ENCODE data around the gene LPP.
"Not testable (repeated sequence)": the region's sequence is repeated elsewhere in the genome, so short reads cannot be mapped to it uniquely, and the experiment has no call there.

Gene LPP

DNA sequence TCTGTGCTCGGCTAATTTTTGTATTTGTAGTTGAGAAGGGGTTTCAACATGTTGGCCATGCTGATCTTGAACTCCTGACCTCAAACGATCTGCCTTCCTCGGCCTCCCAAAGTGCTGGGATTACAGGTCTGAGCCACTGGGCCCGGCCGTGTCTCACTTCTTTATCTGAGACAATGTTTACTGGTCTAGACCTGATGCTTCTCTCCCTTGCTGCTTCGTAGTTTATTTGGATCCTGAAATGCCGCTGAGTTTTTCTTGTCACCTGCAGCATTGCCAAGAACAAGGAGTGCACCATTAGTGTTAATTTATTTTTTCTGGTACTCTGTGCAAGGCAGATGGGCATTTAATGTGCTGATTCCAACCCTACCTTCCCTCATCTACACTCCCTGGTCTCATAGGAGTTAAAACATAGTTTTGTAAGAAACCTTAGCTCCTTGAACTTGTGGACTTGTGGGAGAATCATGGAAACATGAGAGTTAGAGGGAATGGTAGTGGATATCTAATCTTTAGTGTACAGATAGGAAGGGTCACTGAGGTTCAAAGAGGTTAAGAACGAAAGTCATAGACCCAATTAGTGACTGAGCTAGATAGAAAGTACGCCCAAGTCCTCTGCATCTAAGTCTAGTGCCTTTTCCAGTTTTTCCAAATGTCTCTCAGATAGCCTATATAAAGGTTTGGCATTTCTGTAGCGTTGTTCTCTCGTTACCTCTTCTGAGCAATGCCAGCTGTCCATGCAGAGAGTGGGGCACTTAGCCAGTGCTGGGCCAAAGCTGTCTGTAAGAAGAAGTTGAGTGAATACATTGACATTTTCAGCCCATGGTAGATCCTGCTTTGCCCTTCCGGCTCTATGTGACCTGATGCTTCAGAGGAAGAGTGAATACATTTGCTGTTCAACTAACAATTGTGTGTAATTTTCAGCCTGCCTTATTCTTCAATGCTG lies 244.1 kb downstream of the LPP start:
- DNase-seq (ENCODE audit: low read depth in 2 of 2): no peak

DNA sequence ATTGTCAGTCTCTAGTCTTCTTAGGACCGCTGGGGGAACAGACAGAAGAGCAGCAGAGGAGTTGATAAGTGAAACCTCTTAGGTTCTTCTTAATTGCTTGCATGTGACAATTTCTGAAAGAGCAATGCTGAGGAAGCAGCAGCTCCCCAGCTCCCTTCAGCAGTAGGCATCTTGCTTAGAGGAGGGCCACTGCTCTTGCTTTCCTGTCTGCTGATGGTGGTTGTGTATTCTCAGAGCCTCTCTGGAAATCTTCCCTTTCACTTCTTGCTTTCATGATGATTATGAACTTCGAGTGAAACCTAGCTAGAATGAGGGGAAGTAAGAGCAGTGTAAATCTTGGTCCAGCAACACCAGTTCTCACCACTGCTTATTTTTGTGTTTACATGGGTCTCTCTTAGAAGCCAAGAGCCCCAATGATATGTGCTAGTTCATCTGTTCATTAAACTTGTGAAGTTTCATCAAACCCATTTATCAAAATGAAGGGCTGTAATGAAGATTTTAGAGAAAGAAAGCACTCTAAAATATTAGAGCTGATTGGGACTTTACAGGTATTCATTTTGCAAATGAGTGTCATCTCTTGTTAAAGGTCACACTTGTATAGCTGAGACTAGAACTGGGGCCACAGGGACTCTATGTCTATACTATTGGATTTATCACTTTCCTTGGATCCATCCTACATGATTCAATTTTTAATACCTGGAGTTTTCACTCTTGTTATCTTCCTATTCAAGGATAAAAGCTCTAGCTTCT lies 246.7 kb downstream of the LPP start:
- no peak for DNase-seq (ENCODE audit: low read depth in 2 of 2)

DNA sequence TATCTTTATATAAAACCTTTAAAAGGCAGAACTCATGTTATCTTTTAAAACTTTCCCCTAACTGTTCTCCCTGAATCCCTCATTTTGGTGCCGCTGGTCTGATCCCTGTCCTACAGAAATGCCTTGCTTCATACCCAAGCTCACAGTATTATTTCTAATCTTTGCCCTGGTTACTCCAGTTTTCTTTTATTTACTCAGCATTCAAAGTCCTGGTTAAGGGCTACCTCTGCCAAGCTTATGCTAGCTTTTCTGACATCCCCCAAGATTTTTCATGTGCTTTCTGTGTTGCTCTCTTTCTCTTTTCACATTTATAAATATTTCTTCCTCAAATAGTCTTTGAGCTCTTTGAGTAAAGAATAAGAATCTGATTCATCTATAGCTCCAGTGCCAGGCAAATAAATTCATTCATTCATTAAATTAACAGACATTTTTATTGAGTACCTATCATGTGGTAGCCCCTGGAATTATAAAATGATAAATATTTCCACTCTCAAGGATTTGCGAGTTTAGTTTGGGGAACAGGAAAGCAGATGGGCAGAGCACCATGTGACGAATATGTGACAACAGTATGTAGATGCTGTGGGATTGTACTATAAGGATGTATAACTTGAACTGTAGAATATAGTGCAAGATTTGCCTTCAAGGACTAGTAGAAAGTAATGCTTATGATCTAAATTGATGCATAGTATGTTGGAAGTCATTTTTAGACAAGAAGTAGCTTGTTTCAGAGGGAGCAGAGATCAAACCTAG lies 247.5 kb downstream of the LPP start:
- DNase-seq (ENCODE audit: low read depth in 2 of 2): no peak

- no peak for DNase-seq (ENCODE audit: low read depth in 2 of 2)
These were observed 248.3 kb downstream of the LPP start for GRCh38 chr3:188402229-188402628.

DNA sequence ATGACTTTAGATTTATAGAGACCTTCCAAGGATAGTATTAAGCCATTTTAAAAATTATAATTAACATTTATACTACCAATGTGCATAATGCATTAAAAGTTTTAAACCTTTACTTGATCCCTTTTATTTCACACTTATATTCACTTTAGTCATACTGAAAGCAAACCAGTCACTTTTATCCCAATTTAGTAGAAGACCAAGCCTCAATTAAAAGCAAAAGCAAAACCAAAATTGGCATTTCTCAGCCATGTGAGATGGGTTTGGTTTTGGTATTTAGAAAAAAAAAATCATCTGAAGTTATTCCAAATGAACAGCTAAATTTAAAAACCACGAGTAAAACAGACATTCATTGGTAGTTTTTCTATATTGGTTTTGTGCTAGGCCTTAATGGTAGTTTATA lies 249.4 kb downstream of the LPP start:
- no peak for DNase-seq (ENCODE audit: low read depth in 2 of 2)

DNA sequence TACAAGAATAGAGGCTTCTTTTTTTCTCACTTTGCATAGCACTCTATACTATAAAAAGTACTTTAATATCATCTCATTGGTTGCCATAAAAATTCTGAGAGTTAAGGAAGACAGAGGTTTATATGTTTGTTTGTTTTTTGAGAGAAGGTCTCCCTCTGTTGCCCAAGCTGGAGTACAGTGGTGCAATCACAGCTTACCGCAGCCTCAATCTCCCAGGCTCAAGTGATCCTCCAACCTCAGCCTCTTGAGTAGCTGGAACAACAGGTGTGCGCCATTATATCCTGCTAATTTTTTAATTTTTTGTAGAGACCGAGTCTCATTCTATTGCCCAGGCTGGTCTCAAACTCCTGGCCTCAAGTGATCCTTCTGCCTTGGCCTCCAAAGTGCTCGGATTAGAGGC lies 250.2 kb downstream of the LPP start:
- DNase-seq (ENCODE audit: low read depth in 2 of 2): no peak

- DNase-seq (ENCODE audit: low read depth in 2 of 2): no peak
These were observed 250.7 kb downstream of the LPP start for GRCh38 chr3:188404701-188405100.

- DNase-seq (ENCODE audit: low read depth in 2 of 2): no peak
These were observed 253.4 kb downstream of the LPP start for GRCh38 chr3:188407158-188407880.

DNA sequence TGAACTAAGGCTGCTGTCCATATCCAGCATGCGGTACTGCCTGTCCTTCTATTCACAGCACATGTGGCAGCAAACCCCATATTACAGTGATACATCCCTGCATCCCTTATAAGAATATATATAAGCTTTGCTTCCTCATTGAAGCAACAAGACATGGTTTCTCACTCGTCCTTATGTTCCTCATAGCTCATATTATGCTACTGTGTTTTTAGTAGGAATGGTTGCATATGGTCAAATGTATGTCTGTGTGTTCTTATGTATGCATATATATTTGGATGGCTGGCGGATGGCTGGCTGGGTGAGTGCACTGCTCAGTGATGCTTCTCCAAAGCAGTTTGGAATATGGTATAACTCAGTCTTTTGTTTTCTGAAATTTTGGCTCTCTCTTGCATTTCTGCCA lies 254.9 kb downstream of the LPP start:
- no peak for DNase-seq (ENCODE audit: low read depth in 2 of 2)

DNA sequence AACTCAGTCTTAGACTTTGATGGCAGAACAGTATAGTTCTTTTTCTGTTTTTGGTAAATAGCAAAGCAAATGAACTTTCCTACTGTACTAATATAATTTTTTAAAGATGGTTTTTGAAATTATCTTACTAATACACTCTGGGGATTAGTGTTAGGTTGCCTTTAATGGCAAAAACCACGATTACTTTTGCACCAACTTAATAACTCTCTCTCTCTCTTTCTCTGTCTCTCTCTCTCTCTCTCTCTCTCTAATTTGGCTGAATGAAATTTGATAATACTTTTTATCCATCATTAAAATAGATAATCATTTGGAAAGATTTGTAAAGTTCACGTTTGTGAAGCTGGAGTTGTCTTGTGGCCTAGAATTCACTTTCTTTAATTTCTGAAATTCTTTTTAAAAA lies 257.8 kb downstream of the LPP start:
- no peak for DNase-seq (ENCODE audit: low read depth in 2 of 2)

DNA sequence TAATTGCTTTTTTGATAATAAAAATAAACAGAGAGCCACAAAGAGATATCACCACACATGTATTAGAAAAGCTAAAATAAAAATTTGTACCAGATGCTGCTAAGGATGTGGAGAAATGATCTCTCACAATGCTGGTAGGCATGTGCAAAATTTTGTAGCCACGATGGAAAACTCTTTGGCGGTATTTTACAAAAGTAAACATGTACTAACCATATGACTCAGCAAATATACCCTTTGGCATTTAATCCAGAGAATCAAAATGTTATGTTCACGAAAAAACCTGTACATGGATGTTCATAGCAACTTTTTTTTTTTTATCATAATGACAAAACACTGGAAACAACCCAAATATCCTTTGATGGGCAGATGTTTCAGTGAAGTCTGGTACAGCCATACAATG lies 261.2 kb downstream of the LPP start:
- no peak for DNase-seq (ENCODE audit: low read depth in 2 of 2)

DNA sequence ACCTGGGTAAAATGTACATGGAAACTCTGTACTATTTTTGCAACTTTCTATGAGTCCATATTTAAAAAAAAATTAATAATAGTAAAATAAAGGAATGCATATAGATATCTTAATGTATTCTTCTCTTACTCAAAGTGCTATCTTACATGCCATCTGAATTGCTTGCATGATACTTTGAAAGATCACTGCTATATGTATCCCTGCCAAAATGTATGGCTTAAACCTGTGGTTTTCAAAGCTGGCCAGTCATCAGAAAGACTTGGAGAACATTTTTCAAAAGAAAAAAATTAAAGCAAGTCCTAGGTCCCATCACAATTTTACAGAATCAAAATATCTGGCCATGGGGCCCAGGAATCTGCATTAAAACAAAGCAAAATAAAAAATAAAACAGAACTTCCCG lies 262.1 kb downstream of the LPP start:
- DNase-seq (ENCODE audit: low read depth in 2 of 2): no peak

GRCh38 chr3:188417271-188417696 lies 263.3 kb downstream of the LPP start:
- DNase-seq (ENCODE audit: low read depth in 2 of 2): no peak

- no peak for DNase-seq (ENCODE audit: low read depth in 2 of 2)
These were observed 263.8 kb downstream of the LPP start for GRCh38 chr3:188417766-188418165.

- no peak for DNase-seq (ENCODE audit: low read depth in 2 of 2)
These were observed 267.3 kb downstream of the LPP start for GRCh38 chr3:188421151-188421821.

GRCh38 chr3:188421836-188422540 lies 268.0 kb downstream of the LPP start:
- DNase-seq (ENCODE audit: low read depth in 2 of 2): no peak

- DNase-seq (ENCODE audit: low read depth in 2 of 2): not testable (repeated sequence)
These were observed 274.0 kb downstream of the LPP start for GRCh38 chr3:188427981-188428380.

GRCh38 chr3:188431040-188431439 lies 277.1 kb downstream of the LPP start:
- DNase-seq (ENCODE audit: low read depth in 2 of 2): no peak

GRCh38 chr3:188431553-188431952 lies 277.6 kb downstream of the LPP start:
- DNase-seq (ENCODE audit: low read depth in 2 of 2): no peak

GRCh38 chr3:188432802-188433520 lies 279.0 kb downstream of the LPP start:
- no peak for DNase-seq (ENCODE audit: low read depth in 2 of 2)

Data from stimulated activated CD4-positive, alpha-beta T cell treated with anti-CD3 and anti-CD28 coated beads, Interleukin-1b, Interleukin-23, amount 100 ng/mL, for 4 hours (primary cell).